HG03039 (cell line): ENCODE measurements around the gene SLC9A9.
"Not testable (repeated sequence)": the region's sequence is repeated elsewhere in the genome, so short reads cannot be mapped to it uniquely, and the experiment has no call there.

Experiments used
- ATAC-seq: cut with Tn5 transposase; IDR thresholded peaks from one replicate; pipeline ENCODE4 v1.9.1; 2021; ENCODE audit warnings: mild to moderate bottlenecking, moderate library complexity; ENCODE audit not compliant: unreplicated experiment

SLC9A9 gene

GRCh38 chr3:143811602-143812001 lies 36.7 kb downstream of the SLC9A9 start:
- no peak for ATAC-seq

- no peak for ATAC-seq
These were observed 37.4 kb downstream of the SLC9A9 start for GRCh38 chr3:143810953-143811265.

GRCh38 chr3:143810166-143810952 lies 37.9 kb downstream of the SLC9A9 start:
- no peak for ATAC-seq

DNA sequence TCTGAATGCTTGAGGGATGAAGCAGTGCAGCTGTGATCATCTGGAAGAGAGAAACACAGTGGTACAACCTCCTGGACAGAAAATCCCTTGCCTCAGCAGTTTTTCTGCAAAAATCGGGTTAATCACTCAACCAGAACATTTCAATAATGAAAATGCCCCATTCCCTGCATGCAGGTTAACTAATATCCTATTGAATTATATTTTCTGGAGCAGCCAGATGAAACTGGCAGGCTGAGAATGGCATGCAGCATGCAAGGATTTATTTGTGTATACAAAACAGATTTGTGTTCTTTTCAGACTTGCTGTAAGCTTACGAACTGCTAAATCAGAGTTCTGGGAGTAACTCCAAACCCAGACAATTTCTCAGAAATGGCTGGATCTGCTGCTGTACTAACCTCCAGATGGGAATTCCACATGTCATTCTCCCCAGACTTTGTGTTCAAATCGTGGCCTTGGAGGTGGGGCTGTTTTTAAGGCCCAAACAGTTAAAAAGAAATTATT lies 39.1 kb downstream of the SLC9A9 start:
- no peak for ATAC-seq

- ATAC-seq, result no peak
These were observed 40.2 kb downstream of the SLC9A9 start for GRCh38 chr3:143808030-143808429.

- ATAC-seq, result no peak
These were observed 42.2 kb downstream of the SLC9A9 start for GRCh38 chr3:143806038-143806437.

DNA sequence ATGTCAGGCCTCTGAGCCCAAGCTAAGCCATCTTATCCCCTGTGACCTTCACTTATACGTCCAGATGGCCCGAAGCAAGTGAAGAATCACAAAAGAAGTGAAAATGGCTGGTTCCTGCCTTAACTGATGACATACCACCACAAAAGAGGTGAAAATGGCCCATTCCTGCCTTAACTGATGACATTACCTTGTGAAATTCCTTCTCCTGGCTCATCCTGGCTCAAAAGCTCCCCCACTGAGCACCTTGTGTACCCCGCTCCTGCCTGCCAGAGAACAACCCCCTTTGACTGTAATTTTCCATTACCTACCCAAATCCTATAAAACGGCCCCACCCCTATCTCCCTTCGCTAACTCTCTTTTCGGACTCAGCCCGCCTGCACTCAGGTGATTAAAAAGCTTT lies 42.8 kb downstream of the SLC9A9 start:
- not testable (repeated sequence) for ATAC-seq

- not testable (repeated sequence) for ATAC-seq
These were observed 47.2 kb downstream of the SLC9A9 start for GRCh38 chr3:143801046-143801445.

- ATAC-seq, result not testable (repeated sequence)
These were observed 50.1 kb downstream of the SLC9A9 start for GRCh38 chr3:143798151-143798550.

DNA sequence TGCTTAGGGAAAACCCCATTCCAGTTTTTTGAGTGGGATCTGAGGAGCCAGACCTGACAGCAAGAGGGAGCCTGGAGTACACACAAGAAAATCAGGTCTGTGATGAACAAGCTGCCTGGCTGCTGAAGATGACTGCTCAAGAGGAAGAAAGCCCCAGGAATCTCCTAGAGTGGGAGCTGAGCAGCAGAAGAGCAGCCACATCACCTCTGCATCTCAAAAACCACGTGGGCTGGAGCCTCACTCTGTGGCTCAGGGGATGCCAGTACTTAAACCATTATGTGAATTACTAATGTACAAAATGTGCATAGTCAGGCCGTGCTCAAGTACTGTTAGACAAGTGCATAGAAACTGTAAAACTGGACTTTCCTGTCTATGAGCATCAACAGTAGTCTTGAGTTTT lies 52.4 kb downstream of the SLC9A9 start:
- no peak for ATAC-seq

GRCh38 chr3:143794793-143795462 lies 53.3 kb downstream of the SLC9A9 start:
- no peak for ATAC-seq

GRCh38 chr3:143793971-143794370 lies 54.3 kb downstream of the SLC9A9 start:
- no peak for ATAC-seq

DNA sequence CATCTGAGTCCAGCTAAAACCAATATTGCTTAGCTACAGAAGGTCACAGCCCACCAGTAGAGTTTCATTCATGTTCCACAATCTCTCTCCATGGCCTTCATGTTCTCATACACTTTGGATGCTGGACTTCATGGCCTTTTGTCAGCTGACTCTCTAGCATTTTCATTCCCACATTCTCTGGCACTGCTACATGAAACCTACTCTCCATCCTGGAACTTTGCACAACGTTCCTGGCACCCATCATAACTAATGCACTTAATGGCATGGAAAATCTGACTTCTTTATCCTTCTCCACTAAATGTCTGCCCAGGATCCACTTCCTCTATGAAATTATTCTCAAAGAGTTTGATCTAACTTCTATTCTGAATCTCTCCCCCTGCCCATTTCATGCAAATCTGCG lies 56.9 kb downstream of the SLC9A9 start:
- ATAC-seq, result no peak

DNA sequence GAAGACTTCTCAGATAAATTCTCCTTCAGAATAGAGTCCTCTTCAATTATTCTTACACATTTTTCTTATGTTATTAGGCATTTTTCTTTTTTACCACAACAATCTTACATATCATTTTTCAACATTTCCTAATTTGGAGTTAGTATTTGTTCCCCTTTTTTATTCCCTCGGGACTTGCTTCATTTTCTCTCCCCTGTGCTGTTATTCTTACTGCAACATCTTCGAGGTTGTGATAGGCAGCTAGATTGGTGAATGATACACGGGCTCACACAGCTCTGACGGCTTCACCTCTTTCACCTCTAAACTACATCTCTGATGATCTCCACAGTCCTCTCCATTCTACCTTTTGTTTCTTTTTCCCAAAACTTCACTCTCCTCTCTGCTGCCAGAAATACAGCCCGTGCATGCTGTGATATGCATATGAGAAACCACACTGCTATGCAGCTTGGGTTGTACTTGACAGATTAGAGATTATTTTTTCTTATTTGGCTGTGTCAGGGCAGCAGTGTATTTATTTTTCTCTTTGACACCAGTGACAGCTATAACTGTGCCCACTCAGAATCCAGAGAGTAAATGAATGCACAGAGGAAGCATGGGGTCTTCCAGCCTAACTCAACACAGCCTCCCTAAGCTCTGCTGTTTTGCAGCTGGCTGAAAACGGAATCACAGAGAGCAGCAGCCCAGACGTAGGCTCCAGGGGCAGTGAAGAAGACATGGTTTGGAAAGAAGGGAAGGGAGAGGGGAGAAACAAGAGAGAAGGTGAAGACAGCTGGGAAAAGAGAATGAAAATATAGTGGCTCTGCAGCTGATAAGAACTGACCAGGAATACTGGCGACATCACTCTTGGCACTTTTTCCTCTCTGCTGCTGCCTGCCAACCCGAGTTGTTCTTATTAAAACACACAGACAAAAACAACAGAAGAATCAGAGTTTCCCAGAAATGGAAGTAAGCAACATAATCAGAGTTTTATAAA lies 61.8 kb downstream of the SLC9A9 start:
- ATAC-seq, result no peak

DNA sequence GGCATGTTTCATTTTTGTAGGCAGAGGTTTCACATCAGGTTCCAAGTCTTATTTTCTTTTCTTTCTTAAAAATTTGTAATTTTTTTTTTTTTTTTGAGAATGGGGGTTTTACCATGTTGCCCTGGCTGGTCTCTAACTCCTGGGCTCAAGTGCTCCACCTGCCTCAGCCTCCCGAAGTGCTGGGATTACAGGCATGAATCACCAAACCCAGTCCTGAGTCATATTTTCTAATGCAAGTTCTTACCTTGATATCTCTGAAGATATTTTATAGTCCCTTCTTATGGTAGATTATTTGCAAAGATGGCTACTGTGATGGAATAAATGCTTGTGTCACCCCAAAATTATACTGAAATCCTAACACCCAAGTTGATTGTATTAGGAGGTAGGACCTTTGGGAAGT lies 63.8 kb downstream of the SLC9A9 start:
- no peak for ATAC-seq

DNA sequence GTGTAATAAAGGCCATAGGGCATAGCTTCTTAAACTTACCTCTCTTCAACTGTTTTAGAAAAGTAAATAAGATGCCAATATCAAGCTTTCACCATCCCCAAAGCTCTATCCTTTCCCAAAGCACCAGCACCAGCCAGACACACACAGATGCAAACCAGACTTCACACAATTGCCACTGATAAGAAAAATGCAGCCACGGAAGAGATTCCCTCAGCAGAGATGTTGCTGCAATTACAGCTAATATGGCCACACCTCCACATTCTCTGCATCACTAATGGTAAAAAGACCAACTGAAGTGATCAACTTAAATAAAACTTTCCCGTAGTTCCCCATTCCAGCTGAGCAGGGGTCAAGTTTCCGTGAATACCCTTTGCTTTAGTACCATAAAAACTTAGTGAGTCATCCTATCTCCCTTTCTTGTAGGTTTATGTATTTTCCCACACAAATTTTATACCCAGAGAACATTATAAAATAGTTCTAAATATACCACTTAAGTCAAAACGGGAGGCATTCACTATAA lies 64.4 kb downstream of the SLC9A9 start:
- ATAC-seq, result no peak

GRCh38 chr3:143775459-143775858 lies 72.8 kb downstream of the SLC9A9 start:
- peak; percentile 87 for ATAC-seq

DNA sequence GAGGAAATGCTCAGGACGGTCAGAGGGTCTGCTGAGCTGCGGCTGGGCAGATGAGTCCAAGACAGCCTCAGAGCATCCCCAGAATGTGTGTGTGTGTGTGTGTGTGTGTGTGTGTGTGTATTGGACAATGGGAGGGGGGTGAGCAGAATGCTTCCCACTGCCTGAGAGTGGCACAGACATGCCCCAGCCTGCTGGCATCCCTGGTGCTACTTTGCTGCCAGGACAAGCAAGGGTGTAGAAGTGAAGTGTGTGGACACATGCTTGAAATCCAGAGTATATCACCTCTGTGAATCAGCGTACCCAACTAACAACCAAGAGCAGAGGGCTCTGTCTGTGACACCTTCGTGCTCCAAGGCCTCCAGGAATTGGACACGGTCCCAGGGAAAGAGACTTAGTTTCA lies 76.3 kb downstream of the SLC9A9 start:
- no peak for ATAC-seq

GRCh38 chr3:143771258-143771657 lies 77.0 kb downstream of the SLC9A9 start:
- no peak for ATAC-seq

GRCh38 chr3:143770391-143770790 lies 77.9 kb downstream of the SLC9A9 start:
- ATAC-seq, result no peak

GRCh38 chr3:143769616-143770015 lies 78.7 kb downstream of the SLC9A9 start:
- no peak for ATAC-seq
